Fibroblast of skin of scalp (primary cell): ENCODE results near the gene RNF144A.

Source experiments
- DNase-seq: peaks from one replicate; pipeline ENCODE4 v3.0.0-alpha.2; 2013

Gene RNF144A

GRCh38 chr2:6947929-6948676 lies 30.9 kb downstream of the RNF144A start:
- DNase-seq: no peak

- DNase-seq: peak; percentile 28
These were observed 31.6 kb downstream of the RNF144A start for GRCh38 chr2:6948677-6949351.

DNA sequence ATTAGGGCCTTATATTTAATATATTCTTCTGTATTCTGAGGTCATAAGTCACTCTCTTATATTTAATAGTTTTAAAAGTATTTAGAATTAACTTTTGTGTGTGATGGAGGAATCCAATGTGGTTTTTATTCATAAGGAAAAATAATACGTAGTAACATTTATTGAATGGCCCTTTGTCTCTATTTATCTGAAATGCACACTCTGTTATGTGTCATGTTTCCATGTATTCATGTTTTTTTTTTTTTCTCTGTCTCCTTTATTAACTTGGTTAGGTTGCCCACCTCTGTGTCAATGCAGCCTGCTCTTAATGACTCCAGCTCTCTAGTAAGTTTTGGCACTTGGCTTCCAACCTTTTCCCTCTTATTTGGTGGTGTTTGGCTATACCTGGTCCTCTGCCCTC lies 33.8 kb downstream of the RNF144A start:
- no peak for DNase-seq

DNA sequence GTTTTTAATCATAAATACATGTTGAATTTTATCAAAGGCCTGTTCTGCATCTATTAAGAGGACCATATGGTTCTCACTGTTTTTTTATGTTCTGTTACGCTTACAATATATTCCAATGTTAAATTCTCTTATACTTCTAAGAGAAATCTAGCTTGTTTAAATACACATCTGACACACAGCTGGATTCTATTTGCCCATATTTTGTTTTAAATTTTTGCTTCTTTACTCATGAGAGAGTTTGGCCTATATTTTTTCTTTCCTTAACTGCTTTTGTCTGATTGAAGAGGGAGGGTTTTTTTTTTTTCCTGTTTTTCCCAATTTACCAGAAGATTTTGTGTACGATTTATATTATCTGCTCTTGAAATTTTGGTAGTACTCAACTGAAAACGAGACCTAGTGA lies 34.9 kb downstream of the RNF144A start:
- DNase-seq: peak; percentile 74

DNA sequence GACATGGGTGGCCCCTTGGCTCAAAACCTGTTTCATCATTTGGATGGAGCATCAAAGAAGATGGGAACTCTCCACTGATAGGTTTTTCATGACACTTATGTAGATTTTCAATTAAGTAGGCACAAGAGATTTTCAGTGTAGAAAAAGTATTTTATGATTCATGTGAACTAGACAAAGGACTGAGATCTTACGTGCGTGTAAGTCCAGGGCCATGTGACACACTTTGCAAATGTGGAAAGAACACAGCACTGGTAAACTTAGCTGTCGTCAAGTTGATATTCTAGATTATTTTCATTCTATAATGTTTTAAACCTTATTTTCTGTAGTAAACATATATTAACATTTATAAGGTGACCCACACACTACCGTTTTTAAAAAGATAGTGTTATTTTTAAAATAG lies 37.4 kb downstream of the RNF144A start:
- no peak for DNase-seq

DNA sequence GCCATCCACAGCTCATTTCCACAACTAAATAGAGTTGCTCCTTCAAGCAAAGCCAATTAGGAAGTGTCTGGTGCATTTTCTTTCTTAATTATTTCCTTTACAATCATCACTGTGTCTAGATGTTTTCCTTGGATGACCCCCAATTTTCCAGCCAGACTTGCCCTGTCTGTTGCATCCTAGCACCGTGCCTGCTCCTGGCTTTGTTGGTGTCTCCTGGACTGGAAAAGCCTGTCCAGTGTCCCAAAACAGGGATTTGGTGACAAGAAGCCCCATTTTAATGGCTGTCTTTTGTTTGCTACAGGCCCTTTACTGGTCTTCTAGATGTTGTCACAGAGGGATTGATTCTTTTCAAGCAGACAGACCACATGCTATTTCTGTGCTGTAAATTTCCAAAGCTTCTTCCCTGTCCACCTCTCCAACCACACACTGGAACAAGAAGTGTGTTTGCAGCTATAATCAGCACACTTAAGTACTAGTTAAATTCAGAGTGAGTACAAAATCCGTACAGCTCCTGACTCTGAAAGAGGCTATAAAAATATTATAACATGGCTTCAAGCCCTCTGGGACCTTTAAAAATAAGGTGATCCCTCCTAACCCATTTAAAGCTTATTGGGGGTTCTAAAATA lies 38.4 kb downstream of the RNF144A start:
- DNase-seq: no peak

DNA sequence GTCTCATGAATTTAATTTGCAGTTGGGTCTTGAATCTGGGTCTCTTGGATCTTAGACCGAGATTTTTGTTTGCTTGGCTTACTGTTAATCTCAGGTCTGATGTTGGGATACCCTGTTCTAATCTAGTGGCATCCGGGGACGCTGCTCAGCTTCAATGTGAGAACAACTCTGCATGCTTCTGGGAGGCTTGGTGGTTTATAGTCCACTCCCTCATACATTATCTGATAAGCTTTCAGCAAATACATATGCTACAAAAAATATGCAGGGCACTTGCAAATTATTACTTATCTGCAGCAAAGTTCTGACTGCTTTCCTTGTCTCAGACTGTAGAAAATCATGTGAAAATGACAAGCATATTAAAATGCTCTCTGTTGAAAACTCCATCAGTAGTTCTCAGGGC lies 39.4 kb downstream of the RNF144A start:
- DNase-seq: no peak

DNA sequence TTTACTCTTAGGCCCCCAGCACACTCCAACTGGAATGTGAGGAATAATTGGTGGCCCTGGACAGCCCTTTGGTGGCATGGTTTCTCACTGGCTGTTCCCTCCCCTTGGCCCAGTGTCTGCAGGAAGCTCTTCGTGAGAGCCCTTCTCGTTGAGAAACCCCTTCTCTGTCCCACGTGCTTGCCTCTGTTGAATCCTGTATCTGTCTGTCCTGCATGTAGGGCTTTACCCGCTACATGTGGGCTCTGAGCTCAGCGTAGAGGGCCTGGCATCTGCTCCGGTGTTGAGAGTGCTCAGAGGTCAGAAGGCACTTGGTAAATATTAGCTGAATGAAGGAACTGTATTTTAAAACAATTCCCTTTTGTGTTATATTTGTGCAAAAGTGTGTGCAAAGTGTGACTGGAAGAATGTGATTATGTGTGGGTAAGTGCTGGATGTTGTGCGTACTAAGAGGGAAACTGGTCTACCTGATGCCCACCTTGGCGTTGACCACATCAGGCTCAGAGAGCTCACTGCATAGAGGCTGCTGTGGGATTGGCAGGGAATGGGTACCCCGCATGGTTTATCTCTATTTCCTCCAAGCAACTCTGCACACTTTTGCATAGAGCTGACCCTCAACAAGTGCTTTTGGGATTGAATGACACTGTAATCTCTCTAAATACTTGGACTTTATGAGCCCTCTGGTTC lies 40.0 kb downstream of the RNF144A start:
- no peak for DNase-seq

DNA sequence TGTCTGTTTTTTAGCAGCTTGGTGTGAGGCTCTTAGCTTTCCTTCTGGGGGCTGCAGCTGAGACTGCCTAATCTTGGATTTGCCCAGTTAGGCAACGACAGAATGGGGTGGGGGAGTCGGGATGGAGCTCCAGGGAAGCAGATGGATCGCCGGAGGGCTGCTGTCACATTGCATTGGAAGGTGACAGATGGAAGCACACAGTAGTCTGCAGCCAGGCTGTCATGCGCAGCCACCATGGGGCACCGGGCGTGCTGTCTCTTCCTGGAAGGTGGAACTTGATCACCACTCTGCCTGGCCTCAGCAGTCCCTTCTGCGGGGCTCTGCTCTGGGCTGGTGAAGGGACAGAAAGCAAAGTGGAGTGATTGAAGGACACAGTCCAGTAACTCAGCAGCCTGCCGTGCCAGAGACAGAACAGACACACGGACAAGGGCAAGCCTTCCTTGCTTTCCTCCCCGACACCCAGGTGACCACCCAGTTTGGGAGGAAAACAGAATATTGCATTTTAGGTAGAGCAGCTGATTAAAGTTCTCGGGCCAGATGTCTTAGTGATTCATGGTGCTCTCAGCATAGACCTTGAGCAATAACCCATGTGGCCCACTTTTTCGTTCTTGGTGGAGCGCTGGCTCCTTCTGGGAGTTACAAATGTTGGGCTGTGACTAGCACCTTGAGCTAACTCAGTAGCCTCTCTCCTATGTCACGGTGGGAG lies 40.9 kb downstream of the RNF144A start:
- no peak for DNase-seq

DNA sequence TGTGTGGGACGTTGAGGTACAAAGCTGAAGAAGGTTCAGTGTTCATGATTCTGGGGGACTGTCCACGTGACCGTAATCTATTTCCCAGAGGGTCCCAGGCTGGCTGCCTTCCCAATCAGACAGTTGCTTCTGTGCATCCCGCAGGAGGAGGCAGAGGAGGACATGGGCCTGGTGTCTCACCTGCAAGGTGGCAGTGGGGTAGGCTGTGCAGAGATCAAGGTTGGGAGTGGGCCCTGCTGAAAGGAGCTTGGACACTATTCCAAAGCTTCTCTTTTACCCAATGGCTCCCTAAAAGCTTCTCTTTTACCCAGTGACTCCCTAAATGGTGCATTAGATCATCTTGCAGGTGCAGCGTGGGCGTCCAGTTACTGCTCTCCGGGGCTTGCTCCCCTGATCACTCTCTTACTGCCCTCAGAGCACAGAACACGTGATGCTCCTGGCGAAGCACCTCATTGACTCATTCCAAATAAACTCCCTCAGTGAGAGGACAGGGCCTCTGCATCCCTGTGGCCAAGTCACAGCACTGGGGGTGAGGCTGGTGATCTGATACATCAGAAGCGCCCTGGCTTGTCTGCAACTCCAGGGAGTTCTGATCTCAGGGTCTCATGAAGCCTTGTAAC lies 41.5 kb downstream of the RNF144A start:
- DNase-seq: no peak

- no peak for DNase-seq
These were observed 42.5 kb downstream of the RNF144A start for GRCh38 chr2:6959751-6960150.

DNA sequence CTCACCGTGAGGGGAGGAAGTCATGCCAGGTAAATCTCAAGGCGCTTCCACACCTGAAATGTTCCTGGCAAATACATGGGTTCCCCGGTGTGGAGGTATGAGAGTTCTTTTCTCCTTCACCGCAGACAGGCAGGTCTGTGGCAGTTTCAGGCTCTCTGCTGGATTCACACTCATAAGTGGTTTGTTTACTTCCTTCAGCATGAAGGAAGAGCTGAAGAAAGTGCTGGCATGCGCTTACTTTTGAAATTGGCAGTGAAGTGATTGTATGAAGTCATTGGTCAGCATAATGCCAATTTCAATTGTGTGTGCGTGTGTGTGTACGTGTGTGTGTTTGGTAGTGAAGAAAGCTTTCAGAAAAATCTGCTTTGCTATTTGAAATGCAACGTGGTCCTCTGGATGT lies 43.4 kb downstream of the RNF144A start:
- DNase-seq: peak; percentile 9

DNA sequence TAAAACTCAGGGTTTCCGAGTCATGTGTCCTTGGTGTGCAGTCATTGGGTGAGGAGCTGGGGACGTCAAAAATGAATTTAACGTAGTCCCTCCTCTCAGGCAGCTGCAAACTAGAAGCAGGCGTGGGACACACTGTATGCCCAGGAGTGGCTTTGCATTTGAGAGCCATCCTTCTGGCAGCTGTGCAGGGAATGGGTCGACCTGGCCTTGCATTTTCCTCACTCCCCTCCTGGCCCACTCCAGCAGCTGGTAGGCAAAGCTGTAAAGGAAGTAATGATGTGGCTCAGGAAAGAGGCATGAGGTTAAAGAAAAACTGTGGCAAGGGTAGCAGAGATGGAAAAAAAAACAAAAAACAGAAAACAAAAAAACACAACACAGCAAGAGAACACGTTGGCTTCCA lies 46.5 kb downstream of the RNF144A start:
- DNase-seq: no peak

DNA sequence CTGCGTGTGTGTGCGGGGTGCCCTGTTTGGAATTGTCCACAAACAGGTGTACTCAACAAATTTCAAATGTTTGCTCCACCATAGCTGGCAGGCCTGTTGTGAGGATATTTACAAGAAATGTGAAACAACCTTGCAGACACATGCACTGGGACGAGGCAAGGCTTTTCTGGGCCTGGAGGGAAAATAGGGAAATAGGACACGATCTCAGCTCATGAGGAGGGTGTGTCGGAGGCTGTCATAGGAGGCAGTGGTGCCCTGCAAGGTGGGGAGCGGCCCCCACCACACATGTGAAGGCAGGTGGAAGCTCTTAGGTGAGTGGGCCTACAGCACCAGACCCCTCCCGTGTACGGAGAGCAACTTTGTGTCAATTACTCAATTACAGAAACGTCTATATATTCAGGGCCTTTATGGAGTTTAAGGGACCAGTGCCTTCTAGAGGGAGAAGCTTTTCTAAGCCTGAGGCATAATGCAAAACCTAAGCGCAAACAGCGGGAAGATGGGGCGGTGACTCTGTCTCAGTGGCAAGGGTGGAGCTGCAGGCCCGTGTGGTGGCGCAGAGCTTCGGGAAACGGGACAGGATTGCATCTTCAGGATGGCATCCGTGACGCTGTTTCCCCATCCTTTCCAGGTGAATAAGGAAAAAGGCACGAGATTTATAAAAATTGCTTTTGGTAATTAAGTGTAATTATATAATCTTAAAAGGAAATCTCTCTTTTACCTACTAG lies 48.0 kb downstream of the RNF144A start:
- no peak for DNase-seq

- DNase-seq: no peak
These were observed 49.3 kb downstream of the RNF144A start for GRCh38 chr2:6966446-6966940.

- DNase-seq: no peak
These were observed 50.1 kb downstream of the RNF144A start for GRCh38 chr2:6967301-6967700.

DNA sequence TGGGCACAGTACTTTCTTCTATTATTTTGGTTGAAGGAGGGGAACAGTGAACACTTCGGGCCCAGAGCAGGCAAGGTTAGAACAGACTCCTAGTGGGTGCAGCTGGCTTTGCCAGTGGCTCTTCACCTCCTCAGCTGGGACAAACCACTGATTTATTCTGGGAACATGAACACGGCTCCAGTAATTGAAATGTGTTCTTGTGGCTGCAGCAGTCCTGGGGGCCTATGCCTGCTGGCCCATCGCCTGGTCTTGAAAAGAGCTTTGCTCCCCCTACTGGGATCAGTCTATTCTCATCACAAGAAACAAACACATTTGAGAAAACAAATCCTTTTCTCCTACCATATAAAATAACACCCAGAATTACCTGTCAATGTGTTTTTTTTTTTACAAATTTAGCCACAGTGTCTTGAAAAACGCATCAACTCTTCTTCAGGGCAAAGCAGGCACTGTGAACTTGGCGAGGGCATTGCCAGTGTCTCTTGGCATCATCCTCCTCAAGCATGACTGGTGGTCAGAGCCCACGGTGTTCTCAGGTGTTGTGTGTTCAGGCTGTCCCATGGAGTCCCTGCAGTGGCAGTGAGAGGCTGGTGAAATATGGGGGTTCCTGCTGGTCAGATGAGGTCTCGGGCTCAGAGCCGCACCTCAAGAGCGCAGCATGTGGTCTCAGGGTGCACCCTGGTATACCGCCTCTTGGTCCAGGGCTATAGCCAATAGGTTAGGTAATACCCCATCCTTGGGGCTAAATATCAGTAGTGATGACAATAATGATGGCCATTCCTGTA lies 51.3 kb downstream of the RNF144A start:
- DNase-seq: peak; percentile 68

DNA sequence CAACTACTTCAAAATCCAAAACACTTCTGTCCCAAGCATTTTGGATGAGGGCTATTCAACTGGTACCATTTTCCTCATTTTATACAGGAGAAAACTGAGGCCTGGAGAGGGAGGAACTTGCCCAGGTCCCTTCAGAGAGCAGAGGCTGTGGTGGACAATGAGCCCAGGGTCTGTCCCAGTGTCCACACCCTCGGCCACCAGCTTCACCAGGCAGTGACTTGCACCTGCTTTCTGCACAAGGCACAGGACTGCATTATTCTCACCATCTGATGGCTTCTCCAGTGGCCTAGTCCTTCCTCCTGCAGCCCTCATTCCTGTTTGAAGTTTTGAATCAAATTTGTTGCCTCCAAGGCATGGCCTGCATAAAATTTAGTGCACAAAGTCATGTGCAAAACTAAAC lies 53.3 kb downstream of the RNF144A start:
- no peak for DNase-seq

DNA sequence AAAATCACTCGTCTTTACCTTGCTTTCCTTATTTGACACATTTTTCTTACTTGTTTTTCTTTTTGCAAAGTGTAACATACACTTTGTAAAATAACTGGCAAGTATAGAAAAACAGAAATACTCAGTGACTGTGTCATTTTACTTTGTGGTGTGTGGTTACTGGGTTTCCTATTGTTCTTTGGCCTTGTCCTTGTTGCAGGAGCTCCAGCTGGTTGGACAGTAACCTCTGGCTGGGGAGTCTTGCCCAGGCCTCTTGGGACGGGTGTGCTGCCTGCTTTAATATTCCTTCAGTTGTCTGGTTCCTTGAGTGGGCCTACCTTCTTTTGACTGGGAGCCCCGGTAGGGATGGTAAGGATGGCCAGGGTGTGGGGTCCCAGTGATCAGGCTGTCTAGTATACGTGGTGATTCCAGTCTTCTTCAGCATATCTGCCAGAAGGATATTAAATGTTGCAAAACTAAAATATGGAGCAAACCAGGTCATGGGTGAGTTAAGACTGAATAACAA lies 53.8 kb downstream of the RNF144A start:
- no peak for DNase-seq

- DNase-seq: no peak
These were observed 54.3 kb downstream of the RNF144A start for GRCh38 chr2:6971502-6971901.
